Thymus (tissue), 11 donors: ENCODE measurements around the gene STARD5. TPM values are rescaled to one million over a fixed set of nuclear protein-coding genes. Genes with fewer than 3 reads are reported as not detected.

Source experiments
- DNase-seq, 9 donors: peaks; one replicate each; pipeline ENCODE4 v3.0.0-alpha.2; 2013; ENCODE audit warnings: low spot score in 9 of 9, low read depth in 6 of 9, missing footprints in 1 of 9
- H3K27ac ChIP-seq, 2 donors: one replicate each; pipeline ENCODE4 v1.5.1; 2013; ENCODE audit warnings: control low read depth in 1 of 2, low read depth in 1 of 2, low read length in 1 of 2, mild to moderate bottlenecking in 1 of 2, moderate library complexity in 1 of 2
- H3K27me3 ChIP-seq, 2 donors: one replicate each; pipeline ENCODE4 v1.5.1; 2013; ENCODE audit warnings: low read length in 1 of 2; ENCODE audit not compliant: control insufficient read depth in 2 of 2, insufficient read depth in 1 of 2
- H3K36me3 ChIP-seq, 2 donors: one replicate each; pipeline ENCODE4 v1.5.1; 2013; ENCODE audit warnings: low read length in 1 of 2, mild to moderate bottlenecking in 1 of 2, moderate library complexity in 1 of 2; ENCODE audit not compliant: control insufficient read depth in 2 of 2, insufficient read depth in 2 of 2
- H3K4me1 ChIP-seq, 2 donors: one replicate each; pipeline ENCODE4 v1.5.1; 2013; ENCODE audit warnings: low read length in 2 of 2; ENCODE audit not compliant: control insufficient read depth in 2 of 2, insufficient read depth in 2 of 2
- H3K4me3 ChIP-seq, 2 donors: one replicate each; pipeline ENCODE4 v1.5.1; 2013; ENCODE audit warnings: low read length in 2 of 2, control low read depth in 1 of 2, mild to moderate bottlenecking in 1 of 2
- H3K9me3 ChIP-seq, 2 donors: one replicate each; pipeline ENCODE4 v1.5.1; 2013; ENCODE audit warnings: low read length in 1 of 2, mild to moderate bottlenecking in 1 of 2; ENCODE audit not compliant: control insufficient read depth in 2 of 2, insufficient read depth in 1 of 2
- WGBS: extraction: QIAGEN DNeasy Blood & Tissue Kit; methylation state at CpG from one replicate; pipeline ENCODE4 v1.1.7; 2013; 5-methylcytosine and 5-hydroxymethylcytosine counted together
- polyA plus RNA-seq: library from polyadenylated mRNA; stranded (reverse); fragments of 200-250 nt; gene quantifications from one replicate; pipeline ENCODE4 v1.2.3, GENCODE V29; 2013
- total RNA-seq: library from RNA; stranded (reverse); fragments of 120-200 nt; gene quantifications from one replicate; pipeline ENCODE4 v1.2.4, GENCODE V29; 2013
- donor health status: healthy.

STARD5 gene
- total and polyA plus RNA-seq, 2 donors, result 3.6 to 12.0 TPM

DNA sequence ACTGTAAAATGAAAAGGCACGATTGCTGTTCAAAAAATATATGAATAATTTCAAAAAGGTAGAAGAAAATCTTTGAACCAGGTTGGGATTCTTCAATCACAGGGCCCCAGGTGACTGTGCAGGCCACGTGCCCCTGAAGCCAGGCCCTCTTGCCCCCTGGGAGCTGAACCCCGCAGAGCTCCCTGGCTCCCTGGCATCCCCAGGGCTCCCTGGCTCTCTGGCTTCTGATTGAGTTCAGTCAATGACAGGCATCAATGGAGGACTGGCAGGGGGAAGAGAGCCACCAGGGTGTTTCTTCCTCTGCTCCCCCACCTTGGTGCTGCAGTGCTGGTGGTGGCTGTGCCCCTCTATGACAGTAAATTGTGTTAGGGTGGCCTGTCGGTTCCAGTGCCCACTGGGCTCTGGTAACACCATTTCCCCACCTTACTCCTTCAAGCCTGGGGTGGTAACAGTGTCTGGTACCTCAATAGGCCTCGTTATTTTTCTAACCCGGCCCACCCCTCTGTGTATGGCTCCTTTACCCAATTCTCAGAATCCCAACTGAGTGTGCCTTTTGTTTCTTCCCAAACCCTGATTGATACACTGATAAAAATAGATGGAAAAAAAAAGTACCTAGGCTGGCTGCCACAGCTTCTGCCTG lies 62.6 kb downstream of the STARD5 start:
- H3K36me3 ChIP-seq, result no peaks in the 10 kb centered on the region
- no peak overlapping the region for H3K27ac ChIP-seq
- H3K4me1 ChIP-seq, result peaks cover 8 to 14% of the 10 kb centered on the region in 2 donors
- no peaks in the 10 kb centered on the region for H3K9me3 ChIP-seq
- WGBS, result 78% methylated on average over 6 of the region's 6 CpGs
- peaks cover 0 to 2% of the 10 kb centered on the region in 2 donors for H3K27me3 ChIP-seq
- H3K4me3 ChIP-seq, result no peak overlapping the region
- DNase-seq, result no peak

DNA sequence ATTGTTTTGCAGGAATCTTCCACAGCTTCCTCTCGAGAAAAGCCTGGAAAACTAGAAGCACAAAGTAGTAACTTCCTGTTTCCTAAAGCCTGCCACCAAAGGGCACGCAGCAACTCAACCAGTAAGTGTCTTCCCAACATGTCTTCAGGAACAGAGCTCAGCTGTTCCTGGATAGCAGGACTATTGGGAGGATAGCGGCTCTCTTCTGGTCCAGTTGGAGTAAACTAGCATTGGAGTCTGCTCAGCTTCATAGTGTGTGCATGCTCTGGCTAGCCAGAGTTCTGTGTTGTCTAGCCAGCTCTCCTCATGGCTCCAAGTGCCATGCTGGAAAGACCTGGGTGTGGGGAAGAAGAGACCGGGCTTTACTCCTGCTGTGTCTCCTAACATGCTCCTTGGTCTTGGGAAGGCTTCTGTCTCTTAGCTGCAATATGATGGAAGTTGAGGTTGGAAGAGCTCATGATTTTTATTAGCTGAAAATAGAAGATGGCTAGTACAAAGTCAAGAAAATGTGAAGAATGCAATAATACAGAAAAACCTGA lies 64.1 kb downstream of the STARD5 start:
- H3K27me3 ChIP-seq, result peaks cover 0 to 2% of the 10 kb centered on the region in 2 donors
- no peak overlapping the region for H3K27ac ChIP-seq
- no peaks in the 10 kb centered on the region for H3K4me1 ChIP-seq
- no peaks in the 10 kb centered on the region for H3K9me3 ChIP-seq
- WGBS, result 96% methylated on average over 4 of the region's 4 CpGs
- no peak overlapping the region for H3K4me3 ChIP-seq
- H3K36me3 ChIP-seq, result no peaks in the 10 kb centered on the region
- DNase-seq, result no peak

Other genes with a start within 250 kb of the STARD5 start
- gene CFAP161, start 189.9 kb downstream of the STARD5 start, total RNA-seq, result 0.24 TPM
- gene CFAP161, start 189.9 kb downstream of the STARD5 start, polyA plus RNA-seq, result 0.37 TPM
- 71.6 TPM for gene IL16, start 127.3 kb downstream of the STARD5 start, total RNA-seq
- gene IL16, start 127.3 kb downstream of the STARD5 start, polyA plus RNA-seq, result 64.1 TPM
- under 0.01 TPM for gene TMC3, start 50.1 kb upstream of the STARD5 start, total RNA-seq
- gene TMC3, start 50.1 kb upstream of the STARD5 start, polyA plus RNA-seq, result 0.07 TPM